H1 (cell line): ENCODE results near the gene ANAPC2. TPM values are rescaled to one million over a fixed set of nuclear protein-coding genes. Genes with fewer than 3 reads are reported as not detected.

Source experiments
- ASH2L ChIP-seq: fragments of 200-600, 300-600 bp; sonication (generic); IDR thresholded peaks from one replicate; pipeline ENCODE4 v1.7.1; 2017; ENCODE audit warnings: low read length
- BCL11A ChIP-seq, 2 experiments: IDR thresholded peaks; one replicate each; pipeline ENCODE4 v1.6.1; 2011; ENCODE audit warnings: low read depth in 2 of 2, low read length in 2 of 2, mild to moderate bottlenecking in 2 of 2
- BRCA1 ChIP-seq: IDR thresholded peaks from 2 replicates; pipeline ENCODE4 v1.6.1; 2012; ENCODE audit warnings: low read depth, low read length, improper control_type of control experiment
- CBX8 ChIP-seq: fragments of 300-800, 300-1000 bp; sonication (generic); IDR thresholded peaks from 2 replicates; pipeline ENCODE4 v1.7.1; 2016; ENCODE audit warnings: low read depth, low read length, borderline replicate concordance
- EGR1 ChIP-seq: IDR thresholded peaks from 2 replicates; pipeline ENCODE4 v1.6.1; 2011; ENCODE audit warnings: low read depth, low read length, borderline replicate concordance
- FOSL1 ChIP-seq: IDR thresholded peaks from 2 replicates; pipeline ENCODE4 v1.6.1; 2011; ENCODE audit warnings: mild to moderate bottlenecking, low read depth, low read length, moderate library complexity; ENCODE audit not compliant: insufficient read depth
- JUND ChIP-seq: IDR thresholded peaks from 2 replicates; pipeline ENCODE4 v1.6.1; 2011; ENCODE audit warnings: mild to moderate bottlenecking, improper control_type of control experiment, low read length
- RBBP5 ChIP-seq: IDR thresholded peaks from 2 replicates; pipeline ENCODE4 v1.7.1; 2012; ENCODE audit warnings: low read depth, mild to moderate bottlenecking, inconsistent platforms, low read length, moderate library complexity, borderline replicate concordance
- SP1 ChIP-seq: IDR thresholded peaks from 2 replicates; pipeline ENCODE4 v1.6.1; 2011; ENCODE audit warnings: low read depth, low read length
- SP2 ChIP-seq: IDR thresholded peaks from 2 replicates; pipeline ENCODE4 v1.6.1; 2012; ENCODE audit warnings: mild to moderate bottlenecking, low read length, inconsistent platforms
- SRF ChIP-seq: IDR thresholded peaks from 2 replicates; pipeline ENCODE4 v1.6.1; 2011; ENCODE audit warnings: mild to moderate bottlenecking, low read depth, low read length, moderate library complexity
- TEAD4 ChIP-seq: IDR thresholded peaks from 2 replicates; pipeline ENCODE4 v1.6.1; 2012; ENCODE audit warnings: low read depth, low read length, inconsistent platforms, mixed read lengths
- polyA plus RNA-seq, 7 experiments: library from polyadenylated mRNA; depleted of rRNA in 3 of 7; stranded (reverse) in 5 of 7; unstranded in 2 of 7; fragments of >200 nt in 5 of 7; fragments of 200-250 nt in 2 of 7; gene quantifications; 1 replicate in 5 of 7; 2 replicates in 1 of 7; 4 replicates in 1 of 7; pipeline versions ENCODE4 v1.2.1 to v1.2.3, GENCODE V29; 2011 to 2013; ENCODE audit warnings: missing spikeins in 2 of 7, mixed read lengths in 2 of 7
- total RNA-seq: library from RNA; stranded (reverse); fragmentation: NEBNext Ultra II Directional; extraction: Animal tissue kit (Norgen Biotek cat#: 25700); gene quantifications from 2 replicates; pipeline ENCODE4 v1.2.1, GENCODE V29; 2021

The ANAPC2 gene
- total and polyA plus RNA-seq, 2 of the 8 experiments (the other 6 are each of a cell fraction or from before 2014, with no cell fraction given) = 30.2 to 37.7 TPM

DNA sequence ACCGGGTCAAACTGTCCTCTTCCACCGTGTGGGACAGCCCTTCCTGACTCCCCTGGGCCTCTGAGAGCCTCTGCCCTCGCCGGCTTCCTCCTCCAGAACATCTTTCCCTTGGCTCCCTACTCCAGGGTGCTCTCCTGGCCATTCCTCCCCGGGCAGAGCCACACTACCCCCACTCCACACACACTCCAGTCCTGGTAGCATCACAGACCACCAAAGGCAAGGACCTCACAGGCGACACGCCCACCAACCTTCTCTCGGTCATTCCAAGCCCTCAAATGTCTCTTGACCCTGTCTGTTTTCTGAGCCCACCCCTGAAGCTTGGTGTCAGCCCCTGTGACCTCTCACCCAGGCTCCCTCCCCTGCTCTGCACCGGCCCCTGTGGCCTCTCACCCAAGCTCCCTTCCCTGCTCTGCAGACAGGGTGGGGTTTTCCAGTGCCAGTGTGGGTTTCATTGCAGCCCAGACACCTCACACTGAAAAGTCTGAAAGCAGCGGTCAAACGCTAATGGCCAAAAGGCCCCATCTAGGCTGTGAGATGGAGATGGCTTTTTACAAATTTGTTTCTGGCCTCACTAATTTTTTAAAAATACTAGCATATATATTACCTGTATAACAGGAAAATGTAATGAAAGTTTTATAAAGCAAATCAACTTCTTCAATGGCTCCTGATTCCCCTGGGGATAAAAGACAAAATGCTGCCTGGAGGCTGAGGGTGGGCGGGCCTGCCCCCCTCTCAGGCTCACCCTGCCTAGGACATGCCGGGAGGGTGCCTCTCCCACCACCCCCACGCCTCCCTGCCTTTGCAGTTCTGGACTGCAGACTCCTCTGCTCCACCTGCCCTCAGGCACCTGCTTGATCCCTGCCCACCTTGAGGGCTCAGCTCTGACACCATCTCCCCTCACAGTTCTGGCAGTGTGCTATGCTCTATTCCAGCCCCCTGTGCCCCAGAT lies 29.0 kb downstream of the ANAPC2 start (continued):
- no peak for TF ChIP-seq BCL11A (IDR thresholded peaks at IDR 0.05; ENCODE audit: low read depth in 2 of 2, low read length in 2 of 2)
- TF ChIP-seq SP1 = no peak
- no peak for TF ChIP-seq ASH2L
- no peak for TF ChIP-seq RBBP5
- no peak for TF ChIP-seq JUND
- TF ChIP-seq SRF = no peak
- no peak for TF ChIP-seq BRCA1
- no peak for TF ChIP-seq CBX8
- TF ChIP-seq FOSL1 = no peak
- TF ChIP-seq EGR1 = no peak
- TF ChIP-seq TEAD4 = no peak
- no peak for TF ChIP-seq SP2
- TF ChIP-seq, all 59 proteins: peak for 0
